Fibroblast of lung (primary cell): ENCODE measurements around the gene ESRRB. TPM values are rescaled to one million over a fixed set of nuclear protein-coding genes. Genes with fewer than 3 reads are reported as not detected.

Experiments used
- DNase-seq, 2 donors: peaks; one replicate each; pipeline versions ENCODE4 v3.0.0 to v3.0.0-alpha.2; 2010; ENCODE audit warnings: low read depth in 2 of 2
- H2AFZ ChIP-seq: 2 replicates; pipeline ENCODE4 v1.5.1; 2012; ENCODE audit warnings: low read length, control low read depth, inconsistent platforms
- H3K27ac ChIP-seq: 2 replicates; pipeline ENCODE4 v1.5.1; 2011; ENCODE audit warnings: low read length, control low read depth; ENCODE audit not compliant: insufficient read depth
- H3K27me3 ChIP-seq: 2 replicates; pipeline ENCODE4 v1.5.1; 2011; ENCODE audit warnings: mild to moderate bottlenecking, low read length; ENCODE audit not compliant: control insufficient read depth, insufficient read depth
- H3K36me3 ChIP-seq: 2 replicates; pipeline ENCODE4 v1.5.1; 2011; ENCODE audit warnings: low read length; ENCODE audit not compliant: control insufficient read depth, insufficient read depth
- H3K4me1 ChIP-seq: 2 replicates; pipeline ENCODE4 v1.5.1; 2011; ENCODE audit warnings: low read length; ENCODE audit not compliant: control insufficient read depth, insufficient read depth; ENCODE audit errors: extremely low read depth
- H3K4me2 ChIP-seq: 2 replicates; pipeline ENCODE4 v1.5.1; 2011; ENCODE audit warnings: low read length, control low read depth; ENCODE audit not compliant: insufficient read depth; ENCODE audit errors: extremely low read depth
- H3K4me3 ChIP-seq, 4 experiments: fragments of 200-600 bp in 1 of 4; sonication (generic) in 1 of 4; replicated peaks in 1 of 4; 2 replicates each; pipeline ENCODE4 v1.5.1; 2011 to 2016; ENCODE audit warnings: low read length in 4 of 4, low read depth in 3 of 4, mild to moderate bottlenecking in 3 of 4, control low read depth in 2 of 4, inconsistent platforms in 1 of 4, mixed read lengths in 1 of 4; ENCODE audit not compliant: insufficient read depth in 1 of 4; ENCODE audit errors: control extremely low read depth in 1 of 4
- H3K79me2 ChIP-seq: 2 replicates; pipeline ENCODE4 v1.5.1; 2012; ENCODE audit warnings: mild to moderate bottlenecking, low read length, inconsistent platforms; ENCODE audit not compliant: control insufficient read depth, insufficient read depth
- H3K9ac ChIP-seq: 2 replicates; pipeline ENCODE4 v1.5.1; 2011; ENCODE audit warnings: mild to moderate bottlenecking, low read length, control low read depth; ENCODE audit not compliant: insufficient read depth
- H3K9me3 ChIP-seq: 2 replicates; pipeline ENCODE4 v1.5.1; 2012; ENCODE audit warnings: low read depth, low read length; ENCODE audit not compliant: control insufficient read depth, insufficient read depth
- H4K20me1 ChIP-seq: 2 replicates; pipeline ENCODE4 v1.5.1; 2011; ENCODE audit warnings: low read length; ENCODE audit not compliant: control insufficient read depth, insufficient read depth; ENCODE audit errors: extremely low read depth
- CTCF ChIP-seq, 2 donors: IDR thresholded peaks in 1 of 2; conservative IDR thresholded peaks in 1 of 2; 1 replicate in 1 of 2; 2 replicates in 1 of 2; pipeline ENCODE4 v1.5.1; 2011 to 2012; ENCODE audit warnings: low read length in 2 of 2, control low read depth in 1 of 2, inconsistent platforms in 1 of 2, low read depth in 1 of 2, mild to moderate bottlenecking in 1 of 2
- EZH2 ChIP-seq: IDR thresholded peaks from 2 replicates; pipeline ENCODE4 v1.5.1; 2012; ENCODE audit warnings: low read length, control low read depth, mild to moderate bottlenecking; ENCODE audit errors: missing control alignments
- polyA plus RNA-seq, 2 donors: library from polyadenylated mRNA; depleted of rRNA in 1 of 2; stranded (reverse) in 1 of 2; unstranded in 1 of 2; fragments of >200 nt; gene quantifications; 2 replicates each; pipeline ENCODE4 v1.2.1, GENCODE V29; 2011 to 2012; ENCODE audit warnings: missing spikeins in 1 of 2
- total RNA-seq: library from RNA; depleted of rRNA; stranded (reverse); fragments of >200 nt; gene quantifications from 2 replicates; pipeline ENCODE4 v1.2.1, GENCODE V29; 2014

ESRRB gene
- total and polyA plus RNA-seq, 2 donors (not counting 1 experiment from before 2014, with no cell fraction given): not detected

GRCh38 chr14:76450476-76450875, 74.5 kb downstream of the ESRRB start:
- Histone ChIP-seq H3K4me1 (no peaks in the 10 kb centered on the region), H4K20me1 (no peaks in the 10 kb centered on the region), H2AFZ (no peak overlapping the region), H3K9ac (no peak overlapping the region), H3K9me3 (no peaks in the 10 kb centered on the region), H3K4me2 (no peak overlapping the region), H3K27me3 (no peaks in the 10 kb centered on the region), H3K79me2 (no peaks in the 10 kb centered on the region), H3K27ac (no peak overlapping the region), H3K36me3 (no peaks in the 10 kb centered on the region), H3K4me3 (no peak overlapping the region)
- DNase-seq: no peak
- no peak for TF ChIP-seq CTCF (conservative IDR thresholded peaks at IDR 0.05 in 1 of 2, IDR thresholded peaks at IDR 0.05 in 1 of 2; ENCODE audit: low read depth in 1 of 2, low read length in 2 of 2)
- TF ChIP-seq EZH2: no peak

DNA sequence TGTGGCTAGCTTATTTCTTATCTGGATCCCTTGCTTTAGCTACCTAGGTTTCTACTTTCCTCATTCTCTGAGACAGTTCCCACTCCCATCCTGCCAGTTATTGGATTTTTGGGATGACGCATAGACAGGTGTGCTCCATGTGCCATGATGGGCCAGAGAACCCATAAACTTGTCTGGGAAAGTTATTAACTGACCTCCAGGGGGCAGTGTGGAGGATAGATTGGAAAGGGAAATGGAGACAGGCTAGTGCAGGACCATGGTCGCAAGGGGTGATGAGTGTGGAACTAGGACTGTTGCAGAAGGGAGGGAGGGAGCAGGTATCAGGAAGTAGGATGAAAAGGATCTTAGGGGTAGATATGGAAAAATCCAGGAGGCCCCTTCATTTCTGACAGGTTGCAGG, 80.3 kb downstream of the ESRRB start:
- no peak overlapping the region for H3K9ac ChIP-seq
- H3K36me3 ChIP-seq: no peaks in the 10 kb centered on the region
- peak in 1 of 2 donors; percentile 9 for DNase-seq
- no peaks in the 10 kb centered on the region for H4K20me1 ChIP-seq
- no peaks in the 10 kb centered on the region for H3K27me3 ChIP-seq
- no peak overlapping the region for H3K27ac ChIP-seq
- no peak overlapping the region for H2AFZ ChIP-seq
- TF ChIP-seq EZH2 (no peak), CTCF (conservative IDR thresholded peaks at IDR 0.05 in 1 of 2, IDR thresholded peaks at IDR 0.05 in 1 of 2; ENCODE audit: low read depth in 1 of 2, low read length in 2 of 2) (peak; percentile 26 to 40)
- H3K9me3 ChIP-seq: no peaks in the 10 kb centered on the region
- no peaks in the 10 kb centered on the region for H3K79me2 ChIP-seq
- no peak overlapping the region for H3K4me2 ChIP-seq
- H3K4me1 ChIP-seq: no peaks in the 10 kb centered on the region
- no peak overlapping the region for H3K4me3 ChIP-seq

DNA sequence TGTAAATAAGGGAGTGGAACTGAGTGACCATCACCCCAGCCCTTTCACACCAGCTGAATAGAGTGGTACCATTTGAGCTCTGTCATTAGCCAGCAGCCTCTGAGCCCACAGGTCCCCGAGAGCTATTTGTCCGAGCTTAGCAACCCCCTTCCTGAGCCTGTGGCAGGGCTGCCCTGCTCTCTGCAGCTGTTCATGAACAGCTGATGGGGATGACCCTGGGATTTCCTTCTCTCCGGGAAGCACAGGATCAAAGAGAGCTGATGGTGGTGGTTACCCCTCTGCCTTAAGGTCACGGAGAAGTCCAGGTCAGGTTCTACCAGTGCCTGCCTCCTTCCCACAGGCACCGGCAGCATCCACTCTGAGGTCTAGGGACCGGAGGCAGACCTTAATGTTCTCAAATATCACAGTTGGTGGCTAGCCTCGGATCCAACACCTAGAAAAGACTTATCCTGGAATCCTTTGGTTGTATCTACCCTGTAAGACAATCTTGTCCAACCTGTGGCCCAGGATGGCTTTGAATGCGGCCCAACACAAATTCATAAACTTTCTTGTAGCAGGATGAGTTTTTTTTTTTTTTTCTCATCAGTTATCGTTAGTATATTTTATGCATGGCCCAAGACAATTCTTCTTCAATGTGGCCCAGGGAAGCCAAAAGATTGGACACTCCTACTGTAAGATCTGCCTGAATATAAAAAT, 81.1 kb downstream of the ESRRB start:
- H3K9ac ChIP-seq: no peak overlapping the region
- no peak overlapping the region for H2AFZ ChIP-seq
- H3K27ac ChIP-seq: no peak overlapping the region
- no peaks in the 10 kb centered on the region for H3K36me3 ChIP-seq
- no peaks in the 10 kb centered on the region for H3K79me2 ChIP-seq
- no peaks in the 10 kb centered on the region for H3K9me3 ChIP-seq
- H3K4me1 ChIP-seq: no peaks in the 10 kb centered on the region
- TF ChIP-seq CTCF (conservative IDR thresholded peaks at IDR 0.05 in 1 of 2, IDR thresholded peaks at IDR 0.05 in 1 of 2; ENCODE audit: low read depth in 1 of 2, low read length in 2 of 2): no peak
- TF ChIP-seq EZH2: no peak
- no peaks in the 10 kb centered on the region for H3K27me3 ChIP-seq
- H3K4me3 ChIP-seq: no peak overlapping the region
- H4K20me1 ChIP-seq: no peaks in the 10 kb centered on the region
- no peak for DNase-seq
- no peak overlapping the region for H3K4me2 ChIP-seq
